Measurements from ENCODE around the gene TLR8.

DNA sequence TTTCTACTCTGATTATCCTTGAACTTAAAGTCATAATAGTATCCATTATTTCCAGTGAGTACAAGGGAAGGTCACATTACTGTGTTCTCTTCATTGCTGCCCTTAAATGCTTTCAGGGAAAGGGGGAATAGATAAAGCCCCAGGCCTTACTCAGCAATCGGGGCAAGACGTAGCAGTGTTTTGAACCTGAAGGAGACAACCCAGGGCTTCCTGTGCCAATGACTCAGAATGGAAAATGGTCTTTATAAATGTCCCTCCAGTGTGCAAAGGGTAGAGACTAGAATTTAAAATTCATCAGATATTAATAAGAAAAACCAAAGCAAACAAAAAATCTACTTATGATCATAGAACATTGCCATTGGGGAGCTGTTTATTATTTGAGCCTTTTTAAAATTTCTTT is 23.7 kb downstream of the TLR8 start:
- TF ChIP-seq, protein P1, sequence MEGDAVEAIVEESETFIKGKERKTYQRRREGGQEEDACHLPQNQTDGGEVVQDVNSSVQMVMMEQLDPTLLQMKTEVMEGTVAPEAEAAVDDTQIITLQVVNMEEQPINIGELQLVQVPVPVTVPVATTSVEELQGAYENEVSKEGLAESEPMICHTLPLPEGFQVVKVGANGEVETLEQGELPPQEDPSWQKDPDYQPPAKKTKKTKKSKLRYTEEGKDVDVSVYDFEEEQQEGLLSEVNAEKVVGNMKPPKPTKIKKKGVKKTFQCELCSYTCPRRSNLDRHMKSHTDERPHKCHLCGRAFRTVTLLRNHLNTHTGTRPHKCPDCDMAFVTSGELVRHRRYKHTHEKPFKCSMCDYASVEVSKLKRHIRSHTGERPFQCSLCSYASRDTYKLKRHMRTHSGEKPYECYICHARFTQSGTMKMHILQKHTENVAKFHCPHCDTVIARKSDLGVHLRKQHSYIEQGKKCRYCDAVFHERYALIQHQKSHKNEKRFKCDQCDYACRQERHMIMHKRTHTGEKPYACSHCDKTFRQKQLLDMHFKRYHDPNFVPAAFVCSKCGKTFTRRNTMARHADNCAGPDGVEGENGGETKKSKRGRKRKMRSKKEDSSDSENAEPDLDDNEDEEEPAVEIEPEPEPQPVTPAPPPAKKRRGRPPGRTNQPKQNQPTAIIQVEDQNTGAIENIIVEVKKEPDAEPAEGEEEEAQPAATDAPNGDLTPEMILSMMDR (IDR thresholded peaks at IDR 0.05), result no peak
- no peak for TF ChIP-seq POLR2A (IDR thresholded peaks at IDR 0.05)

Data from body of pancreas (tissue), 4 donors.